ENCODE data around the gene JPH2.

The JPH2 gene

DNA sequence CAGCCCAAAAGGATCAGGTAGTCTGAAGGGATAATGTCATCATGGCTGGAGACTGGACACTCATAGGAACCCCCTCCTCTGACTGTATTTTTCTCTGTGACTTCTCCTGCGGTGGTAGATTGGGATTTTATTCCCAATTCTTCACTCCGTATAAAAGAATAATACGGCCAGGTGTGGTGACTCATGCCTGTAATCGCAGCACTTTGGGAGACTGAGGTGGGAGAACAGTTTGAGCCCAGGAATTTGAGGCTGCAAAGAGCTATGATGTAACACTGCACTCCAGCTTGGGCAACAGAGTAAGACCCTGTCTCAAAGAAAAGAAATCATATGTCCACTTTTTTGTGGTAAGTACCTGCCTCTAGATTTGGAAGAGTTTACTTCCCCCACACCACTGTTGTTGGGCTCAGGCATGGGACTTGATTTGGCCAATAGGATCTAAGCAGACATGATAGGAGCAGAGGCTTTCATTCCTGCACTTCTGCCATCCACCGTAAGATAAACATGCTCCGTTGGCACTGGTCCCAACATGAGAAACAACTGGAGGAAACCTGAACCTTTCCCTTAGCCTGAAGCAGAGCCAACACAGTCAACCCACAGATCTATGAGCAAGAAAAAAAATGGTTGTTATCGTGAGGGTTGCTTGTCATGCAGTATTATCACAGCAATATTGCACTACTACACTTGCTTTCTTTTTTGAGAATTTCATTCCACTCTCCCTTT is 82.0 kb downstream of the JPH2 start:
- H3K4me3 ChIP-seq (ENCODE audit: low read depth, low read length) = no peak overlapping the region

DNA sequence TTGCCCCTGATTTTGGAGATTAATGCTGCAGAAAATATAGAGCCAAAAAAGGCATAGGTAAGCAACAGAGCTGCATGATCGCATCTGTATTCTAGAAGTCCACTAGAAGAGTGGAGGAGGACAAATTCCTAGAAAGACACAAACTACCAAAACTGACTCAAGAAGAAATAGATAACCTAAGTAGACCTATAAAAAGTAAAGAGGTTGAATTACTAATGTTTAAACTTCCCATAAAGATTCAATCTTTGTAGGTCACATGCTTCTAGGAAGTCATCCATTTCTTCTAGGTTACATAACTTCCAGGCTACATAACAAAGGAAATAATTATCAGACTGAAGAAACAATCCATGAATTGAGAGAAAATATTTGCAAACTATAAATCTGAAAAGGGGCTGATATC is 84.4 kb downstream of the JPH2 start:
- H3K4me3 ChIP-seq (ENCODE audit: low read depth, low read length) = no peak overlapping the region

- H3K4me3 ChIP-seq (ENCODE audit: low read depth, low read length) = no peak overlapping the region
These were observed 87.2 kb downstream of the JPH2 start for GRCh38 chr20:44099832-44100231.

- H3K4me3 ChIP-seq (ENCODE audit: low read depth, low read length) = no peak overlapping the region
These were observed 88.3 kb downstream of the JPH2 start for GRCh38 chr20:44098657-44099056.

- no peak overlapping the region for H3K4me3 ChIP-seq (ENCODE audit: low read depth, low read length)
These were observed 88.7 kb downstream of the JPH2 start for GRCh38 chr20:44098256-44098630.

DNA sequence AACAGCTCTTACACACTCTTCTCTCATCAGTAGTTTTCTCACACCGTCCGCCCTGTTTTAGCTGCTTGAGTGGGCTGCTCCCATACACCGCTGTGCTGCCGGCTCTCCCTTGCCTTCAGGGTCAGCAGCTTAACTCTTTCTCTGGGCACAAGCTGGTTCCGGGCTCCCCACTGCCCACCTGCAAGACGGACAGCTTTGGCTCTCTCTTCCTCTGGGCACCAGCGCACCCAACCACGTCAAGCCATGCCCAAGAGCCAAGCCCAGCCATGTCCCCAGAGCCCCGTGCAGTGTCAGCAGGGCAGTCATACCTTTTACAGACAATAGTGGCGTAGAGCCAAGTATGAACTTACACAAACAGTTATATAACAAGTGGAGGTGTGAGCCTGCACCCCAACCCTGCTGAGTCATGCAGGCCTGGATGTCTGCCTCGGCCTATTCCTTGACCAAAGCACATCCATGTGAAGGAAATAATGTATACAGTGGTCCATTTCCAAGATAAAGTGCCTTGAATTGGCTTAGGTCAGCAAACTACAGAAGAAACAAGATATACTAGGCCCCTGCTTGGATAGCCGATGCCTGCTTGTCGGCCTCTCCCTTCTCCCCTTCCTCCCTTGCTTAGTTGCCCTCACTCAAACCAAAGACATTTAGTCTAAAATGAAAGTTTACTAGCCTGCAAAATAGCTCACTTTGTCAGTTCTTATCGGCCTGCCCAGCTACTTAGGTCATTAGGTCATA is 89.3 kb downstream of the JPH2 start:
- no peak overlapping the region for H3K4me3 ChIP-seq (ENCODE audit: low read depth, low read length)

- H3K4me3 ChIP-seq (ENCODE audit: low read depth, low read length) = no peak overlapping the region
These were observed 91.2 kb downstream of the JPH2 start for GRCh38 chr20:44095831-44096230.

DNA sequence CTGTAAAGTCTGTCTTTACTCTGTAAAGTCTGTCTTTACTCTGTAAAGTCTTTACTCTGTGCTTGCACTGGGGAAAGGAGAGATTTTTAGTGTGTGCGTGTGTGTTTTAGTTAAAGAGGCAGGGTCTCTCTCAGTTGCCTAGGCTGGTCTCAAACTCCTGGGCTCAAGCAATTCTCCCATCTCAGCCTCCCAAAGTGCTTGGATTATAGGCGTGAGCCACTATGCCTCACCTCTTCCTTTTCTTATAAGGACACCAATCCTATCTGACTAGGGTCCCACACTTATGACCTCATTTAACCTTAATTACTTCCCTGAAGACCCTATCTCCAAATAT is 93.8 kb downstream of the JPH2 start:
- H3K4me3 ChIP-seq (ENCODE audit: low read depth, low read length) = no peak overlapping the region

- no peak overlapping the region for H3K4me3 ChIP-seq (ENCODE audit: low read depth, low read length)
These were observed 94.3 kb downstream of the JPH2 start for GRCh38 chr20:44092551-44093248.

DNA sequence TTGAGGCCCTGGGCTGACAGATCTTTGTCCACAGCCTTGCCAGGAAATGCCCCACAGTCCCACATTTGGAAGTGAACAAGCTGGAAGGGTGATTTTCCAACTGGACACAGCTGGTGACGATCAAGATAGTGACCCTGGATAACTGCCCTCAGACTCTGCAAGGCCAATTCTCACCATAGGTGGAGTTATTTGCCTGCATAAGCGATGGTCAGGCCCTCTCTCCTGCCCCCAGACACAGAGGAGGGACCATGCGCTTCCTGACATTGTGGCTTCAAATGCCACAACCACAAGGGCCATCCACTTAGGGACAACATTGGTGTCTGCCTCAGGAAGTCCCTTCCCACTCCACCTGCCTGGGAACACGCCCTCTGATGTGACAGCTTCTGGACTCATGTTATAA is 96.0 kb downstream of the JPH2 start:
- H3K4me3 ChIP-seq (ENCODE audit: low read depth, low read length) = no peak overlapping the region

- no peak overlapping the region for H3K4me3 ChIP-seq (ENCODE audit: low read depth, low read length)
These were observed 96.9 kb downstream of the JPH2 start for GRCh38 chr20:44089987-44090674.

- no peak overlapping the region for H3K4me3 ChIP-seq (ENCODE audit: low read depth, low read length)
These were observed 99.2 kb downstream of the JPH2 start for GRCh38 chr20:44087857-44088120.

DNA sequence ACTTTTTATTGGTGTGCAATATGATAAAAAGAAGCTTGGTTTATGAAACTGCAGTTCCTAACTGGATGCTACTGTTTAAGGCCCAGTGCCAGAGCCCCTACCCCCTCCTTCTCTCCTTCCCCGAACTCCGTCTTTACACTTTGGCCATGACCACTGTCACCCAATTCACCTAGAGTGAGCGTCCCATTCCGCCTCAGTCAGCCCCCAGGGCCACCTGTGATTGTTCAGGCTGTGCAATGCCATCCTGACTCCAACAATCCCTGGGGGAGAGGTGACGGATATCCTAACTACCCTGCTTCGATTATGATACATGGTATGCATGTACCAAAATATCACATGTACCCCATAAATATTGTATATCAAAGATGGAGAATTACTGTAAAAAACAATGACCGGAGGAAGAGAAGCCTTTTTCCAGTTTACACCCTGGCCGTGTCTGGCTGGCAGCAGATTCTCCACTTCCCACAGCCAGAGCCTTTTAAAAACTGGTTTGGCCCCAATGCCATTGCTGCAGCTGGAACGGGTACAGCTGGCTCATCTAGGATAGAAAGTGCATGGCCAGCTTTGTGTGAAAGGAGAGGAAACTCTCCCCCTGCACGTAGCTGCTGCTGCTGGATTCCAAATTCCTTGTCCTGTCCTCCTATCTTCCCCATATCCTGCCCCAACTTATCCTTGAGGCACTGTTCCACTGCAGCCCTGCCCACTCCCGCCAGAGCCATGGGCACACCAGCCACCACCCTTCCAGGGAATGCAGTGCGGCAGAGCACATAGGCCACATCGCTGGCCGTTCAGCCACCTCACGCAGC is 99.7 kb downstream of the JPH2 start:
- no peak overlapping the region for H3K4me3 ChIP-seq (ENCODE audit: low read depth, low read length)

DNA sequence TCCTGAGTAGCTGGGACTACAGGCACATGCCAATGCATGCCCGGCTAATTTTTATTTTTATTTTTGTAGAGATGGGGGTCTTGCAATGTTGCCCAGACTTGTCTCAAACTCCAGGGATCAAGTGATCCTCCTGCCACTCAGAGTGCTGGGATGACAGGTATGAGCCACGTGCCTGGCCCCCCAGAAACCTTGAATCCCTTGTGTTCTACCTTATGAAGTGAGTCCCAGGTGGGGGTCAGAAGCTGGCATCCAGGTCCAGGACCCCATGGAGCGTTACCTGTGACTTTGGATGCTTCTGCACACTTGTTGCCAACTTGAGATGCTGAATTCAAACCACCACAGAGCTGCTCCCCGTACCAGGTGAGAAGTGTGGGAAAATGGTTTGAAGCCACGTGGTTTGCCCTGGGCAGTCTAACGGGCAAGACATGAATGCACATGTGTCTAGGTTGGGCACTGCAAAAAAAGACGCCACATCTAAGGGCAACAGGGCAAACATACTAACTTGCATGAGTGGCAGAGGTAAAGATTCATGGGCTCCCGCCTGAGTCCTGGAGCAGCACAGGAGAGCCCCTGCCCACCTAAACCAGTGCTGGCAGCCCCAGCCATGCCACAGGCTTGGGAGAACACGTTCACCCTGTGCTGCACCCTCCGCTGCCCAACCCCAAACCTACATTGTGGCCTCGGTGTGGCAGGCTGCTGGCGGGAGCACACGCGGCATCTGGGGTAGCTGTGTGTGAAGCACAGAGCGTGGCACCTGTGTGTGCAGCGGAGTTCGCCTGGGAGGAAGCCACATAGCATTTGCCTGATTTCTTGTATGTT is 101.2 kb downstream of the JPH2 start:
- no peak overlapping the region for H3K4me3 ChIP-seq (ENCODE audit: low read depth, low read length)

GRCh38 chr20:44084891-44085290 is 102.1 kb downstream of the JPH2 start:
- H3K4me3 ChIP-seq (ENCODE audit: low read depth, low read length) = no peak overlapping the region

GRCh38 chr20:44084439-44084838 is 102.5 kb downstream of the JPH2 start:
- no peak overlapping the region for H3K4me3 ChIP-seq (ENCODE audit: low read depth, low read length)

DNA sequence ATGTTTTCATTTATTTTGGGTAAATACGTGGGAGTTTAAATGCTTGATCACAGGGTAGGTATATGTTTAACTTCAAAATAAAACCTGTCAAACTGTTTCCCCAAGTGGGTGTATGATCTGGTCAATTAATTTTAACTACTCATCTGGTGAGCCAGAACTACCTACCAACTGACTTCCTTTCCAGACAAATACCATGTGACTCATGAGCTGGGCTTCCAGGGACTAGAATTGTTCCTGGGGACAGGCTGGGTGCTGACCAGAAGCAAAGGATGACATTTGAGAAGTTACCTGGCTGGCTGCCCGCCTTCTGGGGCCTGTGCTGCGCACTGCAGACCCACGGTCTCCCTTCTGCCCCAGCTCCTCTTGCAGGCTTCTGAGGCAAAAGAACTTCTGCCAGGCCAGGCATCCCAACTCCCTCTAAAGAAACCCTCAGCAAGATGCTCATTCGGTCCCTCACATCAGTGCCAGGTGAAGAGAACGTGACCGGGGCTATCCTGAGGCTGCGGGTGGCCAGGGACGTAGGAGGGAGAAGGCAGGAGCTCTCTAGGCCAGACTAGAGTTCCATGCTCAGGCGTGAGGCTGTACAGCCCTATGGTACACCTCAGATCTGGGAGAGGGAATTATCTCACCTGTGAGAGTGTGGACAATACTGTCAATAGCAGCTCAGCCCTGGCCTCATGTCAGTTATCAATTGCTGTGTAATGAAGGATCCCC is 103.6 kb downstream of the JPH2 start:
- H3K4me3 ChIP-seq (ENCODE audit: low read depth, low read length) = no peak overlapping the region

DNA sequence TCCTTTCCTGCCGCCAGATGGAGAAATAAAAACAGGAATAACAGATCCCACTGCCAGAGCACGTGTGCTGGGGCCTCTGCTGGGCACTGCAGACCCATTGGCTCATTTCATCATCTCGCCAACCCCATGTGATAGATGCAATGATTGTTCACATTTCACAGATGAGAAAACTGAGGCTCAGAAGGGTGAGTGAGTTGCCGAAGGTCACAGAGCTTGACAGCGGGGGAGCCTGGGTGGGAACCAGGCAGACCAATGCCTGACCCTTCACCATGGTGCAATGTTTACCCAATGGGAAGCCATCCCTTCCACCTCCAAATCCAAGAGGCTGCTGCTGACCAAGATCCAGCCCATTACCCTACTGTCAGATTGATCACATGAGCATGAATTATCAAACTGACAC is 105.1 kb downstream of the JPH2 start:
- no peak overlapping the region for H3K4me3 ChIP-seq (ENCODE audit: low read depth, low read length)

DNA sequence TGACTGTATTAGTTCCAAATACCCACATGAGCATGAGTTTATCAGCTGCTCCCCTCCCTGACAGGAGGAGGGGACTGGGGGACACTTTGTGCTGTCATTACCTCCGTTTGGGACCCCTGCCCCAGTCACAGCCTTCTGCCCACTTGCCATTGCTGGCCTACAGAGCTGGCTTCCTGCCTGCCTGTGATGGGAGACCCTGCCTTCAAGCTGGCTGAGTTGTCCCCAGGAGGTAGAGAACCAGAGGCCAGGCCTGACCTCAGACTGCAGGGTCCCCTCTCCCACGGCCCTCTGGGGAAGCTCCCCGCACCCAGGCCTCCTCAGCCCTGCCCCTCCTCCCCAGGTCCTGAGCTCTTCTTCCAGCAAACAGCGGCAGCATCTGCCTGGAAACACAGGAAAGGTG is 105.5 kb downstream of the JPH2 start:
- no peak overlapping the region for H3K4me3 ChIP-seq (ENCODE audit: low read depth, low read length)
